GM18505 (cell line): Measurements from ENCODE around the gene CACFD1.
A peak's percentile ranks its signal among the peaks of the same experiment; 100 is the strongest.
"Not testable (repeated sequence)": the region's sequence is repeated elsewhere in the genome, so short reads cannot be mapped to it uniquely, and the experiment has no call there.

ENCODE experiments used
- ATAC-seq: cut with Tn5 transposase; IDR thresholded peaks from one replicate; pipeline ENCODE4 v1.9.1; 2021; ENCODE audit not compliant: unreplicated experiment
- POLR2A ChIP-seq: IDR thresholded peaks from 4 replicates; pipeline ENCODE4 v1.6.1; 2011; ENCODE audit warnings: borderline replicate concordance; ENCODE audit not compliant: insufficient read depth, insufficient read length; ENCODE audit errors: extremely low read depth

The CACFD1 gene

DNA sequence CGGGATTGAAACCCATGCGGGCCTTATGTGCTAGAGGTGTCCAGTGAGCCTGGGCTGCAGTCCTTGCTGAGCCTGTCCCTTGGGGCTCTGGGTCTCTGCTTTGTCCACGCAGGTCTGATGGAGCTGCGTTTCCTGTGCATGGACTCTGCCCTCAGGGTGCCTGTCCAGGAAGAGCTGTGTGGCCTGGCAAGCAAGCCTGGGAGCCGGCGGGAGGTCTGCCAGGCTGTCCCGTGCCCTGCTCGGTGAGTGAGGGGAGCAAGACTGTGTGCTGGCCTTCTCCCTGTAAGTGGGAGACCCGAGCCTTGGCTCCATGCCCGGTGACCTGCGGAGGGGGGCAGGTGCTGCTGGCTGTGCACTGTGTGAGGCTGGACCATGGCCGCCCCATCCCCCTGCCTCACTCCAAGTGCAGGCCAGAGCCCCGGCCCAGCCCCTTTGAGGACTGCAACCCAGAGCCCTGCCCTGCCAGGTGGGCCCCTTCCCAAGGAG is 11.2 kb upstream of the CACFD1 start:
- ATAC-seq: no peak
- no peak for TF ChIP-seq POLR2A

DNA sequence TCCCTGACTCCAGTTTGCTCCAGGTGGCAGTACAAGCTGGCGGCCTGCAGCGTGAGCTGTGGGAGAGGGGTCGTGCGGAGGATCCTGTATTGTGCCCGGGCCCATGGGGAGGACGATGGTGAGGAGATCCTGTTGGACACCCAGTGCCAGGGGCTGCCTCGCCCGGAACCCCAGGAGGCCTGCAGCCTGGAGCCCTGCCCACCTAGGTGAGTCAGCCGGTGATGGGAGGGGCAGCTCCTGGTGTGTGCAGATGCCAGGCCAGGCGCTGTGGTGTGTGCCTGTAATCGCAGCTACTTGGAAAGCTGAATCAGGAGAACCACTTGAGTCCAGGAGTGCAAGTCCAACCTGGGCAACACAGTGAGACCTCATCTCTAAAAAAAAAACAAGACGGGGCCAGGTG is 10.0 kb upstream of the CACFD1 start:
- ATAC-seq: no peak
- no peak for TF ChIP-seq POLR2A

DNA sequence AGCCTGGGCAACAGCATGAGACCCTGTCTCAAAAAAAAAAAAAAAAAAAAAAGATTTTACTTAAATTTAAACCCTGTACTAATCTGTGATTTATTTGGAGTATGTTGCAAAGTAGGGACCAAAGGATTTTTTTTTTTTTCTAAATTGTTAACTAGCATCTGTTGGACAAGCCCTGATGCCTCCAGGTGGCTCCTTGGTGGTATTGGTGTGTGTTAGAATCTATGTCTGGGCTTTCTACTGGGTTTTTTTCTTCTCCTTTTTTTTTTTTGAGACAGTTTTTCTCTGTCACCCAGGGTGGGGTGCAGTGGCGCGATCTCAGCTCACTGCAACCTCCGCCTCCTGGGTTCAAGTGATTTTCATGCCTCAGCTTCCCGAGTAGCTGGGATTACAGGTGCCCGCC is 7.9 kb upstream of the CACFD1 start:
- ATAC-seq: not testable (repeated sequence)

DNA sequence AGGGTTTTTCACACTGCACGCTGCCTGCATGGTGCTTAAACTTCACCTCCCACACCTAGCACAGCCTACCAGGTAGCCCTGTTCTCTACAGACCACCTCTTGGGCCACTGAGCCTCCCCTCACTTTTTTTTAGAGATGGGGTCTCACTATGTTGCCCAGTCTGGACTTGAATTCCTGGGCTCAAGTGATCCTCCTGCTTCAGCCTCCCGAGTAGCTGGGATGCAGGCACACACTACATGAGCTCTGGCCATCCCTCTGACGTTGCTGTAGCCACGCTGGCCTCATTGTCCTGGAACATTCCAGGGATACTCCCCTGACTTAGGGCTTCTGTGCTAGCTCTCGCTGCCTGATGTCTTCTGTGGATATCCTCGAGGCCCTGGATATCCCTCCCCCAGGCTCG is 7.2 kb upstream of the CACFD1 start:
- TF ChIP-seq POLR2A: no peak
- ATAC-seq: no peak

DNA sequence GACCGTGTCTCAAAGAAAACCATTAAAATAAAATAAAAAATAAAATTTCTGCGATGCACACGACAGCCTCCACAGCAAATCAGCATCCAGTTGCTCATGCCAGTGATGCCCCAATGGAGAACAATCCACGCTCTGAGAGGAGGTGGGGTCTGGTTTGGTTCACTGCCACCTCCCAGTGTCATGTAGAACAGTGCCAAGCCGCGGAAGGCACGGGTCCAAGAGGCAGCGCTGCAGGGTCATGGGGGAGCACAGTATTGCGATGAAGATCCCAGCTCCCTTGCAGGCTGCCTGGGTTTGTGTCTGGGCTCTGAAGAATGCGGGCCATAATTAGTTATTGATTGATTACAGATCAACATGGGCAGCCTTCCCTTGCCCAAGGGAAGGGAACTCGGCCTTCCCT is 6.1 kb upstream of the CACFD1 start:
- no peak for TF ChIP-seq POLR2A
- ATAC-seq: no peak

DNA sequence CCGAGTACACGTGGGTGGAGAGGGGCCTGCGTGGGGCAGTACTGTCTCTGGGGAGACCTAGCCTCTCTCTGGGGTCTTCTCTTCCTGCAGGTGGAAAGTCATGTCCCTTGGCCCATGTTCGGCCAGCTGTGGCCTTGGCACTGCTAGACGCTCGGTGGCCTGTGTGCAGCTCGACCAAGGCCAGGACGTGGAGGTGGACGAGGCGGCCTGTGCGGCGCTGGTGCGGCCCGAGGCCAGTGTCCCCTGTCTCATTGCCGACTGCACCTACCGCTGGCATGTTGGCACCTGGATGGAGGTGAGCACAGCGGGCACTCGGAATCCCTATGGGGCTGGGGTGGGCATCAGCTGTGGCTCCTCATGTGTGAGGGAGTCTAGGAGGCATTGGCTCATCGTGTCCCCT is 5.5 kb upstream of the CACFD1 start:
- no peak for TF ChIP-seq POLR2A
- ATAC-seq: no peak

DNA sequence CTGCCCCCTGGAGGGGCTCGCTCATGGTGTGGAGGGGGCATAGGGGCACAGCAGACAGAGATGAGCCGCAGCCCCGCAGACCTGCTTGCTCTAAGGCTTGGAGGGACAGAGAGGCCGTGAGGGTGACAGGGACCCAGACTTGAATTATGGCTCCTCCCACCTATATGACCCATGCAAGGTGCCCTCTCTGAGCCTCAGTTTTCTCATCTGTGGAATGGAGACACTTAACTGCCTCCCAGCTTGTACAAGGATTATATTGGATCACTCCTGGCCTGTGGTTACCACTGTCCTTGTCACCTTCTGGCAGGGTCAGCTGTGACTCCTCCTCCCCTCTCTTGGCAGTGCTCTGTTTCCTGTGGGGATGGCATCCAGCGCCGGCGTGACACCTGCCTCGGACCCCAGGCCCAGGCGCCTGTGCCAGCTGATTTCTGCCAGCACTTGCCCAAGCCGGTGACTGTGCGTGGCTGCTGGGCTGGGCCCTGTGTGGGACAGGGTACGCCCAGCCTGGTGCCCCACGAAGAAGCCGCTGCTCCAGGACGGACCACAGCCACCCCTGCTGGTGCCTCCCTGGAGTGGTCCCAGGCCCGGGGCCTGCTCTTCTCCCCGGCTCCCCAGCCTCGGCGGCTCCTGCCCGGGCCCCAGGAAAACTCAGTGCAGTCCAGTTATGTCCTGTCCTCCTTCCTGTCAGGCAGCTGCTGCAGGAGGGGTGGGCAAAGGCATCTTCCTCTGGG is 4.7 kb upstream of the CACFD1 start:
- no peak for TF ChIP-seq POLR2A

DNA sequence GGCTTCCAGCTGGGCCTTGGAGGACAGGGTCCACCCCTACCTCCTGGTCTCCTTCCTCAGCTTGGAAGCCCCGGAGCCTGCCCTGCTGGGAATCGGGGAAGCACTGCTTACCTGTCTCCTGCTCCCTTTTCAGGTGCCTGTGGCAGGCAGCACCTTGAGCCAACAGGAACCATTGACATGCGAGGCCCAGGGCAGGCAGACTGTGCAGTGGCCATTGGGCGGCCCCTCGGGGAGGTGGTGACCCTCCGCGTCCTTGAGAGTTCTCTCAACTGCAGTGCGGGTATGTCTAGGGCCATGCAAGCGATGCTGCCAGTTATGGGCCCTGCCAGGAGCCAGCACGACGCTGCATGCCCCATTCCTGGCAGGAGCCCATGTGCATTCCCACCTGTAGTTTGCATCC is 3.8 kb upstream of the CACFD1 start:
- no peak for ATAC-seq
- TF ChIP-seq POLR2A: no peak

More for the DNA sequence above, 4.7 kb upstream of the CACFD1 start:
- no peak for ATAC-seq

DNA sequence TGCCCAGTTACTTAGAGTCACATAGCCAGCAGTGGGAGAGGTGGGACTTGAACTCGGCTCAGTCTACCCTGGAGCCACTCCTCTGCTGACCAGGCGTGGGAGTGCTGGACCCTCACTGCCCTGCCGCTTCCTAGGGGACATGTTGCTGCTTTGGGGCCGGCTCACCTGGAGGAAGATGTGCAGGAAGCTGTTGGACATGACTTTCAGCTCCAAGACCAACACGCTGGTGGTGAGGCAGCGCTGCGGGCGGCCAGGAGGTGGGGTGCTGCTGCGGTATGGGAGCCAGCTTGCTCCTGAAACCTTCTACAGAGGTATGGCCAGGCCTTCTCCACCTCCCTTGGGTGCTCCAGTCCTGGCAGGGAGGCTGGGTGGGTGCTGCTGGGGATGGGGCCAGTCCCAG is 3.4 kb upstream of the CACFD1 start:
- ATAC-seq: no peak
- no peak for TF ChIP-seq POLR2A

DNA sequence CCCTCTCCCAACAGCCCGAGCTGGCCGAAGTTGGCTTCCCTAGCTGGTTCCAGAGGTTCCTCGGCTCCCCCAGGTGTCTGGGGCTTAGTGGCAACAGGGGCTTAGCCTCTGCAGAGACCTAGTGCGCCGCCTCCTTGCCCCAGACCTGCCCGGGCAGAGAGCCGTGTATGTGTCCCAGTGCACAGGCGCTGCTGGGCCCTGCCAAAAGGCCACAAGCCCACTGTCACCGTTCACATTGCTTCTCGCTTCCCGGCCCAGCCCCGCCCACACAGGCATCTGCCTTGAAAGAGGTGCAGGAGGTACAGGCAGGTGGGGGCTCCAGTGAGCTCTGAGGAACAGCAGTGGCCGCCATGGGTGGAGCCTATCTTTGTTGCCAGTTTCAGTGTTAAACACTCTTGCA is 2.5 kb upstream of the CACFD1 start:
- ATAC-seq: no peak
- no peak for TF ChIP-seq POLR2A

DNA sequence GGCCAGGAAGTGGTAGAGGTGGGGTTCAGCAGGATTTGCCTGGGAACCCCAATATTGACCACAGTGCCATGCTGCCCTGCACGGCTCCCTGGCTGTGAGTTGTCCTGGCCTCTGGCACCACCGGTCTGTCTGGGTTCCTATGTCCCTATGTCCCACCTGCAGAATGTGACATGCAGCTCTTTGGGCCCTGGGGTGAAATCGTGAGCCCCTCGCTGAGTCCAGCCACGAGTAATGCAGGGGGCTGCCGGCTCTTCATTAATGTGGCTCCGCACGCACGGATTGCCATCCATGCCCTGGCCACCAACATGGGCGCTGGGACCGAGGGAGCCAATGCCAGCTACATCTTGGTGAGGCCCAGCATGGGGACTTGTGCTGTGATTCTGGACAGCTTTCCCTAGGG is 2.0 kb upstream of the CACFD1 start:
- TF ChIP-seq POLR2A: no peak
- ATAC-seq: no peak

DNA sequence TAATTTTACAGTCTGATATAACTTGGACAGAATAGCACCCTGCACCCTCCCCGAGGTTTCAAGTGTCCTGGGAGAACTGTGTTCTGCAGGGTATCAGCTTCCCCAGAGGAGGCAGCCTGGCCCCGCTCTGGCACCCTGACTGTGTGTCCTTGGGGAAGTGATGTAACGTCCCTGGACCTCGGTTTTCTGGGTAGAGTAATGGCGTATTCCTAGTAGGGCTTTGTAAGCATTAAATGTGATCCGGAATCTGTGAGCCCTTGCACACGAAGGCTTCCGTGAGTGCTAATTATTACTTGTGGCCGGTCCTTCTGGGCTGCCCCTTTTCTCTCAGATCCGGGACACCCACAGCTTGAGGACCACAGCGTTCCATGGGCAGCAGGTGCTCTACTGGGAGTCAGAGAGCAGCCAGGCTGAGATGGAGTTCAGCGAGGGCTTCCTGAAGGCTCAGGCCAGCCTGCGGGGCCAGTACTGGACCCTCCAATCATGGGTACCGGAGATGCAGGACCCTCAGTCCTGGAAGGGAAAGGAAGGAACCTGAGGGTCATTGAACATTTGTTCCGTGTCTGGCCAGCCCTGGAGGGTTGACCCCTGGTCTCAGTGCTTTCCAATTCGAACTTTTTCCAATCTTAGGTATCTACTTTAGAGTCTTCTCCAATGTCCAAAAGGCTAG is 1.0 kb upstream of the CACFD1 start:
- no peak for ATAC-seq
- TF ChIP-seq POLR2A: no peak

DNA sequence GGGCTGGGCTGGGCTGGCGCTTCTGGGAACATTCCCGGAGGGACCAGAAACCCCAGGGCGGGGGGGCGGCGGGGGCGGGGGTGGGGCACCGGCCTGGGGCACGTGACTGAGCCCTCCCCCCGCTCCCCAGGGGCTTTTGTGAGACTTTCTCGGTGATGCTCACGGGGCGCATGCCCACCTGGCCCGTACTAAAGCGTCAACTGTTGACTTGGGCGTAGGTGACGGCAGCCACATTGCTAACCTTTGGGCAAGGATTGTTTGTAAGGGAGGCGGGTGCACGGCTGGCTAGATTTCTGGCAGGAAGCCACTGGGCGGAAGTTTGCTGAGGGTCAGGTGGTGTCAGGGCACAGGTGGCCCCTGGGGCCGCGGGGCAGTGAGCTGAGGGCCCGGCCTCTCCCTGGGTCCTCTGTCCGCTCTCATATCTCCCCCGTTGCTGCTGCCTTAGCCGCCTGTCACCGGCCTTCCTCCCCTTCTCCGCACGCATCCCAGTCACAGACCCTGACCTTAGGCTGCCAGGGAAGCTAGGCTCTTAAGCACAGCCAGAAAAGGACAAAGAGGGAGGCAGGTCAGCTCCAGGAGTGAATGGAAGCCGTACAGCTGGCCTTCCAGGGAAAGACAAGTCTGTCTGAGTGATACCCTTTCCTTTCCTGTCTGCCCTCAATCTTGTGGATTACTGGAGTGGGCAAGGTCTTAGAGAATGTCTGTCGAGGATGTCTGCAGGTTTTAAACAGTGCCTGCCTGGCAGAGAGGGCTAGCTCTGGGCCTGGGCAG is 812 bp downstream of the CACFD1 start:
- peak; percentile 26 for ATAC-seq
- no peak for TF ChIP-seq POLR2A

DNA sequence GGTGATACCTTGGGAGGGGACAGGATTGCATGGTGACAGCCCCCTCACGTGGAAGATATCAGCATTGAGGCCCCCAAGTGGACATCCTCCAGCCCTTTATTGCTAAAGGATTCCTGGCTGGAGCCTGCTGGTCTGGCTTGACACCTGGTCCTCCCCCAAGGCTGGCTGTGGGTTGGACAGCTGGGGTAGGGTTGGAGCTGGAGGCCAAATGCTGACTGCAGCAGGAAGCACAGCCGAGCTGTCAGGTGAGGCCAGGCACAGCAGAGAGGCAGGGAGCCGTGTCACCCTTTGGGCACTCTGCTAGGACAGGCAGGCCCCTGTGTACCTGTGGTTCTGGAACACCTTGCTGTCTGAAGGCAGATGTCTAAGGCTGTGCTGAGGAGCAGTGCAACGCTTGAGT is 2.2 kb downstream of the CACFD1 start:
- no peak for ATAC-seq
- no peak for TF ChIP-seq POLR2A
